WTC11 (cell line): ENCODE results near the gene VPS35L.

Experiments used
- ATF3 ChIP-seq: sonication (generic); formaldehyde crosslinking; conservative IDR thresholded peaks from 2 replicates; pipeline ENCODE4 v1.8.1; 2022; ENCODE audit warnings: mild to moderate bottlenecking, missing genetic modification reagents
- CREB1 ChIP-seq: sonication (generic); formaldehyde crosslinking; IDR thresholded peaks from 2 replicates; pipeline ENCODE4 v1.8.0; 2023; ENCODE audit warnings: mild to moderate bottlenecking, missing genetic modification reagents
- CTCF ChIP-seq: fragments of 200-600 bp; IDR thresholded peaks from 2 replicates; pipeline ENCODE4 v1.8.0; 2022; ENCODE audit warnings: antibody characterized with exemption
- ESRRA ChIP-seq: sonication (generic); formaldehyde crosslinking; IDR thresholded peaks from 2 replicates; pipeline ENCODE4 v1.8.1; 2022; ENCODE audit warnings: mild to moderate bottlenecking, missing genetic modification reagents, borderline replicate concordance
- MAX ChIP-seq: sonication (generic); formaldehyde crosslinking; IDR thresholded peaks from 2 replicates; pipeline ENCODE4 v1.8.0; 2022; ENCODE audit warnings: mild to moderate bottlenecking, missing genetic modification reagents
- NR1H2 ChIP-seq: sonication (generic); formaldehyde crosslinking; IDR thresholded peaks from 2 replicates; pipeline ENCODE4 v1.9.0; 2021; ENCODE audit warnings: mild to moderate bottlenecking, moderate library complexity, missing genetic modification reagents
- TCF7 ChIP-seq: sonication (generic); formaldehyde crosslinking; IDR thresholded peaks from 2 replicates; pipeline ENCODE4 v1.8.0; 2022; ENCODE audit warnings: mild to moderate bottlenecking, low read depth, missing genetic modification reagents, moderate library complexity
- TEAD4 ChIP-seq: sonication (generic); formaldehyde crosslinking; IDR thresholded peaks from 2 replicates; pipeline ENCODE4 v1.8.0; 2022; ENCODE audit warnings: mild to moderate bottlenecking, missing genetic modification reagents
- TP53 ChIP-seq: sonication (generic); formaldehyde crosslinking; IDR thresholded peaks from 2 replicates; pipeline ENCODE4 v1.8.1; 2023; ENCODE audit warnings: mild to moderate bottlenecking, missing genetic modification reagents
- USF2 ChIP-seq: sonication (generic); formaldehyde crosslinking; IDR thresholded peaks from 2 replicates; pipeline ENCODE4 v1.8.1; 2023; ENCODE audit warnings: mild to moderate bottlenecking, missing genetic modification reagents, moderate library complexity
- ZBTB43 ChIP-seq: sonication (generic); formaldehyde crosslinking; IDR thresholded peaks from 2 replicates; pipeline ENCODE4 v1.8.1; 2023; ENCODE audit warnings: mild to moderate bottlenecking, missing genetic modification reagents
- ZNF263 ChIP-seq: sonication (generic); formaldehyde crosslinking; IDR thresholded peaks from 2 replicates; pipeline ENCODE4 v1.8.1; 2022; ENCODE audit warnings: low read depth, mild to moderate bottlenecking, moderate library complexity, missing genetic modification reagents
- TF ChIP-seq, protein P1 (sequence below): sonication (generic); formaldehyde crosslinking; IDR thresholded peaks from 2 replicates; pipeline ENCODE4 v1.8.0; 2023; ENCODE audit warnings: missing genetic modification reagents

DNA sequence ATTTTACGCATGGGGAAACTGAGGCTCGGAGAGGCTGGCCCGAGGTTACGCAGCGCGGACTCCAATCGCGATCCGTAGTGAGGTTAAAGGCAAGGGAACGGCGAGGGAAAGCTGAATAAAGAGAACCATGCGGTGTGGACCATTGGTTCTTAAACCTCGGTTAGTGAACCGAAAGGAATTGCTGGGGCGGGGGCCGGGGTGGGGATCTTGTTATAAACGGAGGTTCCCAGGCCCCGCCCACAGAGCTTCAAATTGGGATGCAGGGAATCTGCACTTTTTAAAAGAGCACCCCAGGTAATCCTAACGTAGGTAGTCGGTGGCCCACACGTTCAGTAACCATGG lies 163.1 kb downstream of the VPS35L start:
- TF ChIP-seq ZNF263 (CRISPR knock-in tag) (no peak), NR1H2 (CRISPR knock-in tag) (no peak), ZBTB43 (CRISPR knock-in tag) (no peak), CTCF (no peak), TP53 (CRISPR knock-in tag) (no peak), ESRRA (no peak), MAX (CRISPR knock-in tag) (no peak), ATF3 (no peak), USF2 (CRISPR knock-in tag) (no peak), TCF7 (CRISPR knock-in tag) (no peak), CREB1 (CRISPR knock-in tag) (no peak), TEAD4 (CRISPR knock-in tag) (no peak)
- TF ChIP-seq, protein P1, sequence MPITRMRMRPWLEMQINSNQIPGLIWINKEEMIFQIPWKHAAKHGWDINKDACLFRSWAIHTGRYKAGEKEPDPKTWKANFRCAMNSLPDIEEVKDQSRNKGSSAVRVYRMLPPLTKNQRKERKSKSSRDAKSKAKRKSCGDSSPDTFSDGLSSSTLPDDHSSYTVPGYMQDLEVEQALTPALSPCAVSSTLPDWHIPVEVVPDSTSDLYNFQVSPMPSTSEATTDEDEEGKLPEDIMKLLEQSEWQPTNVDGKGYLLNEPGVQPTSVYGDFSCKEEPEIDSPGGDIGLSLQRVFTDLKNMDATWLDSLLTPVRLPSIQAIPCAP (CRISPR knock-in tag): no peak
